H1 (cell line): ENCODE measurements around the gene CASK. TPM values are rescaled to one million over a fixed set of nuclear protein-coding genes. Genes with fewer than 3 reads are reported as not detected.

ENCODE experiments used
- ASH2L ChIP-seq: fragments of 200-600, 300-600 bp; sonication (generic); IDR thresholded peaks from one replicate; pipeline ENCODE4 v1.7.1; 2017; ENCODE audit warnings: low read length
- CHD7 ChIP-seq: fragments of 300-600 bp; sonication (generic); IDR thresholded peaks from 2 replicates; pipeline ENCODE4 v1.7.1; 2012; ENCODE audit warnings: low read length, moderate library complexity, mild to moderate bottlenecking, inconsistent platforms; ENCODE audit not compliant: insufficient replicate concordance
- HDAC6 ChIP-seq: IDR thresholded peaks from one replicate; pipeline ENCODE4 v1.7.1; 2012; ENCODE audit warnings: low read depth, mild to moderate bottlenecking, inconsistent platforms, low read length, moderate library complexity
- SP4 ChIP-seq: IDR thresholded peaks from 2 replicates; pipeline ENCODE4 v1.6.1; 2012; ENCODE audit warnings: low read length, inconsistent platforms
- polyA plus RNA-seq, 7 experiments: library from polyadenylated mRNA; depleted of rRNA in 3 of 7; stranded (reverse) in 5 of 7; unstranded in 2 of 7; fragments of >200 nt in 5 of 7; fragments of 200-250 nt in 2 of 7; gene quantifications; 1 replicate in 5 of 7; 2 replicates in 1 of 7; 4 replicates in 1 of 7; pipeline versions ENCODE4 v1.2.1 to v1.2.3, GENCODE V29; 2011 to 2013; ENCODE audit warnings: missing spikeins in 2 of 7, mixed read lengths in 2 of 7
- total RNA-seq: library from RNA; stranded (reverse); fragmentation: NEBNext Ultra II Directional; extraction: Animal tissue kit (Norgen Biotek cat#: 25700); gene quantifications from 2 replicates; pipeline ENCODE4 v1.2.1, GENCODE V29; 2021

CASK gene
- total and polyA plus RNA-seq, 2 of the 8 experiments (the other 6 are each of a cell fraction or from before 2014, with no cell fraction given), result 21.6 to 55.1 TPM

DNA sequence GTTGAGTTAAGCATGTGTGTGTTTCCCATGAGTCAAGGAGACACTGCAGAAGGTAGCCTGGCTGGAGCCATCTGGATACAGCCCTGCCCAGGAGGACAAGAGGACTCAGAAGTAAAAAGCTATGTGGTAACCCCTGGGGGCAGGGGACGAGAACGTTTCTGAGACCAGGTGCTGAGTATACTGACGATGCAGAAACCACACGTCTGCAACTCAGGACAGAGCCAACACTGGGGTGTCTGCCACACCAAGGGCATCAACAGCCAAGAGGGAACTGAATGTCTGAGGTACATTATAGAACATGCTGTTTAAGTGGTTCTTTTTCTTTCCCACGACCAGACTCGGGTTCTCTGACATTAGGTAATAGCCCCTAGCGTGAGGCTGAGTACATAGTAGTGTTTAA, 328.7 kb downstream of the CASK start (continued):
- TF ChIP-seq CHD7, result no peak
- TF ChIP-seq SP4, result no peak
- no peak for TF ChIP-seq HDAC6
- TF ChIP-seq ASH2L, result no peak
- TF ChIP-seq, all 59 proteins: peak for 0
